ENCODE measurements around the gene CATSPERE. TPM values are rescaled to one million over a fixed set of nuclear protein-coding genes. Genes with fewer than 3 reads are reported as not detected.
A peak's percentile ranks its signal among the peaks of the same experiment; 100 is the strongest.

The CATSPERE gene
- total RNA-seq, 1 experiment from 2014 or later: 1.3 TPM

DNA sequence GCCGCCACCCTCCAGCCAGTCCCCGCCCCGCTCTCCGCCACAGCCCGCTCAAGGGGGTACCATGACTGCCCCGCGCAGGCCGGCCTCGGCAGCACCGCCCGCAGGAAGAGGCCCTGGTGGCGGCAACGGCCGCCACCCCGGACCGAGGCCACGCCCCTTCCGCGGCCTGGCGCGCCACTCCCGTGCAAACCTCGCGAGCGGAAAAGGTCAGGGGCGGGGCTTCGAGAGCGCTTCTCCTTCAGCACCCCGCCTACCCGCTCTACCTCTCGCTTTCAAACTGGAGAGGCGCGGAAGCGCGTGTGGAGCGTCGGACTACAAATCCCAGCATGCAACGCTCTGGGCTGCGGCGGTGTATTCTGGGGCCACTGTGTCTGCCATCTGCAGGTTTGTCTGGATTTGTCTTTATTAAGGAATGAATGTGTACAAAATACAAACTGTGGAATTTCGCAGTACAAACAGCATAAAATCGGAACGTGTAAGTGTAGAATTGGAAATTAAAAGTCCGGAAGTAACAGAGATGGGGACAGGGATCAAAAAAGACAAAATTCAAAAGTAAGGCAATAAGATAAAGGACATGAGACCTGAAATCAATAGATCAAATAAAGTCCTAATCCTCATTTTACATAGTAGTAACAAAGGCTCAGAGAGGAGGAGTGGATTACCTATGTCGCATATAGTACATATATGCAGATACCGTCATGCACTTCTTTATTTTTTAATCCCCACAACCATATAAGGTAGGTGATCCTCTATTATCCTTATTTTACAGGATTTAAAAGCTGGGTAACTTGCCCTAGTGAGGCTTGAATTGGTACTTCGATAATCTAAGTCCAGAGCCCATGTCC, 8.9 kb upstream of the CATSPERE start:
- intact Hi-C loops (cut with micrococcal nuclease; ENCODE audit: unreplicated experiment): loop anchor here (5.0 to 10.0 kb wide), 2 partner anchors 125 to 203 kb away; partner anchors contain the start of gene DESI2

DNA sequence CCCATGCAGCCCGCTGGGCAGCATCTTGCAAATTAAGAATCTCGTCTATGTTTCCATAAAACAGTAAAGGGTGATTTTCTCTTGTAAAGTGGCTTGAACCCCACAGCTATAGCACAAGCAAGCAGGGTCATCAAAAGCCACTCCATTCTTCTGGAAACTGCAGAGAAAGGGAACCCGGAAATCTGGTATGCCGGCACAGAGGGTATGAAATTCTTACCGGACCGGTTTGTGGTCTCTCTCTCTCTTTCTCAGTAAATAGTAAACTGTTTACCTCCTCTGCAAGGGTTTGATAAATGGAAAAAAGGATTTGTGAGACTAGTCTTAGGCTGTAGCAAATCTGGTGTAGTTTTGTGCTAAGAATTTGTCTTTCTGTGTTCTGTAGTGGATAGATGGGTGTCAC, 6.7 kb upstream of the CATSPERE start:
- peaks cover 33% of the 10 kb centered on the region for H3K36me3 Mint-ChIP-seq (ENCODE audit: insufficient read depth, unreplicated experiment)
- H3K27ac Mint-ChIP-seq (ENCODE audit: unreplicated experiment): no peak overlapping the region
- CTCF ChIA-PET: interaction anchor here (0.7 kb wide), 1 partner anchor 241 kb away, joined by 4 read pairs; no protein-coding TSS in a partner anchor
- no peak for TF ChIP-seq CTCF (IDR thresholded peaks at IDR 0.05; ENCODE audit: unreplicated experiment)
- no peaks in the 10 kb centered on the region for H3K27me3 Mint-ChIP-seq (ENCODE audit: unreplicated experiment)
- H3K4me3 Mint-ChIP-seq (ENCODE audit: low read depth, unreplicated experiment): no peak overlapping the region
- H3K9me3 Mint-ChIP-seq (ENCODE audit: low read depth, unreplicated experiment): no peaks in the 10 kb centered on the region
- peaks cover 48% of the 10 kb centered on the region for H3K4me1 Mint-ChIP-seq (ENCODE audit: low read depth, unreplicated experiment)
- no peak for DNase-seq
- BruUV-seq (replicated peaks): no TSS peak
- intact Hi-C loops (cut with micrococcal nuclease; ENCODE audit: unreplicated experiment): loop anchor here (5.0 to 10.0 kb wide), 2 partner anchors 127 to 200 kb away; partner anchors contain the start of gene DESI2

More for the DNA sequence above, 8.9 kb upstream of the CATSPERE start:
- BruUV-seq (replicated peaks): TSS peak; percentile 66
- no peak for TF ChIP-seq CTCF (IDR thresholded peaks at IDR 0.05; ENCODE audit: unreplicated experiment)
- DNase-seq: peak; percentile 100
- Mint-ChIP-seq H3K27ac (ENCODE audit: unreplicated experiment) (peak overlapping the region; percentile 60), H3K4me3 (ENCODE audit: low read depth, unreplicated experiment) (peak overlapping the region; percentile 59), H3K27me3 (ENCODE audit: unreplicated experiment) (no peaks in the 10 kb centered on the region), H3K4me1 (ENCODE audit: low read depth, unreplicated experiment) (peaks cover 45% of the 10 kb centered on the region), H3K36me3 (ENCODE audit: insufficient read depth, unreplicated experiment) (peaks cover 33% of the 10 kb centered on the region), H3K9me3 (ENCODE audit: low read depth, unreplicated experiment) (no peaks in the 10 kb centered on the region)
- CTCF ChIA-PET: no interaction called here

GRCh38 chr1:244456586-244456985, 4.5 kb upstream of the CATSPERE start:
- no TSS peak for BruUV-seq (replicated peaks)
- no peak for TF ChIP-seq CTCF (IDR thresholded peaks at IDR 0.05; ENCODE audit: unreplicated experiment)
- H3K36me3 Mint-ChIP-seq (ENCODE audit: insufficient read depth, unreplicated experiment): peaks cover 27% of the 10 kb centered on the region
- intact Hi-C loops (cut with micrococcal nuclease; ENCODE audit: unreplicated experiment): loop anchor here (10.0 kb wide), 1 partner anchor 198 kb away; the partner anchor contains the start of gene DESI2
- H3K9me3 Mint-ChIP-seq (ENCODE audit: low read depth, unreplicated experiment): peaks cover 2% of the 10 kb centered on the region
- peaks cover 62% of the 10 kb centered on the region for H3K4me1 Mint-ChIP-seq (ENCODE audit: low read depth, unreplicated experiment)
- DNase-seq: no peak
- CTCF ChIA-PET: interaction anchor here (0.6 kb wide), 1 partner anchor 686 kb away, joined by 4 read pairs; no protein-coding TSS in a partner anchor
- no peak overlapping the region for H3K27ac Mint-ChIP-seq (ENCODE audit: unreplicated experiment)
- no peak overlapping the region for H3K4me3 Mint-ChIP-seq (ENCODE audit: low read depth, unreplicated experiment)
- no peaks in the 10 kb centered on the region for H3K27me3 Mint-ChIP-seq (ENCODE audit: unreplicated experiment)

DNA sequence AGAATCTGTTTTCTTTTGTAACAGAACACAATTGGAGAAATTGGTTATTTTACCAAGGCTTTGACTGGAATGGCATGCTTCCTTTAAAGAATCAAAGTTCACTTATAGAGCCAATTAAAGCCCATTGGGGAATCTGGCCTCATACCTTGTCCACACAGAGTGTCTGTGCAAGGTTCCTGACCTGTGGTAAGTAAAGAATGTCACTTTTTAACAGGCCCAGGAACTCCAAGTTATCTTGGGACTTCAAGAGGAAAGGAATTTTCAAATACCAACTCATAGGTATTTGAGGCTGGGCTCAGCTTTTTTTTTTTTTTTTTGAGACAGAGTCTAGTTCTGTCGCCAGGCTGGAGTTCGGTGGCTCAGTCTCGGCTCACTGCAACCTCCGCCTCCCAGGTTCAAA, 2.3 kb upstream of the CATSPERE start:
- no peak for TF ChIP-seq CTCF (IDR thresholded peaks at IDR 0.05; ENCODE audit: unreplicated experiment)
- peaks cover 21% of the 10 kb centered on the region for H3K36me3 Mint-ChIP-seq (ENCODE audit: insufficient read depth, unreplicated experiment)
- no peak for DNase-seq
- CTCF ChIA-PET: interaction anchor here (0.7 kb wide), 1 partner anchor 163 kb away, joined by 5 read pairs; no protein-coding TSS in a partner anchor
- H3K4me3 Mint-ChIP-seq (ENCODE audit: low read depth, unreplicated experiment): no peak overlapping the region
- no peaks in the 10 kb centered on the region for H3K27me3 Mint-ChIP-seq (ENCODE audit: unreplicated experiment)
- peaks cover 2% of the 10 kb centered on the region for H3K9me3 Mint-ChIP-seq (ENCODE audit: low read depth, unreplicated experiment)
- intact Hi-C loops (cut with micrococcal nuclease; ENCODE audit: unreplicated experiment): loop anchor here (10.0 kb wide), 1 partner anchor 196 kb away; the partner anchor contains the start of gene DESI2
- no peak overlapping the region for H3K27ac Mint-ChIP-seq (ENCODE audit: unreplicated experiment)
- no TSS peak for BruUV-seq (replicated peaks)
- peaks cover 52% of the 10 kb centered on the region for H3K4me1 Mint-ChIP-seq (ENCODE audit: low read depth, unreplicated experiment)

Data from Calu3 (cell line).